Measurements from ENCODE around the gene C6orf141. TPM values are rescaled to one million over a fixed set of nuclear protein-coding genes. Genes with fewer than 3 reads are reported as not detected.

The C6orf141 gene
- total RNA-seq, 2 donors from 2014 or later, result 0.35 TPM; not detected in 1

DNA sequence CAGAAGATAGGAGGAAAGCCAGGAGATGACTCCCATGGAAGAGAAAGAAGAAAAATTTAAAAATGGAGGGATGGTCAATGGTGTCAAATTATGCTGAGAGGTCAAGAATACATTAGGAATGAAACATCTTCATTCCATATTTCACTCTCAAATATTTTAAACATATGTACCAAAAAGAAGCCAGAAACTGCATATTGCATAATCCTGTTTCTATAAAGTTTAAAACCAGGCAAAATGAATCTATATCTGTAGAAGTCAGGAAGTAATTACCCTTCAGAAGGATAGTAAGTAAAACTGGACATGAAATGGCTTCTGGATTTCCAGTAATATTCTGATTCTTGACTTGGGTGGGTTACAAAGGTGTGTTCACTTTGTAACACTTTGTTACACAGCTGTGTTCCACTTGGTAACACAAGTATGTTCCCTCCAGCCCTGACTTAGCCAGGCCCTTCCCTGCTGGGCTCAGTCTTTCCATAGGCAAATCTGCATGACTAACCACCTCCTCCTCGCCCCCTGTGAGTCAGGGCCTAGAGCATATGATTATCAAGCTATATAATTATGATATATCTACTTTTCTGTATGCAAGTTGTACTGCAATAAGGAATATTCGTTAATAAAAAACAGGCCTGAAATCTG is 20.2 kb upstream of the C6orf141 start:
- DNase-seq (ENCODE audit: low spot score in 2 of 2) (no peak), ATAC-seq (no peak)
- no peaks in the 10 kb centered on the region for H3K9me3 Mint-ChIP-seq
- H3K27ac Mint-ChIP-seq, result no peak overlapping the region
- no peaks in the 10 kb centered on the region for H3K36me3 Mint-ChIP-seq

DNA sequence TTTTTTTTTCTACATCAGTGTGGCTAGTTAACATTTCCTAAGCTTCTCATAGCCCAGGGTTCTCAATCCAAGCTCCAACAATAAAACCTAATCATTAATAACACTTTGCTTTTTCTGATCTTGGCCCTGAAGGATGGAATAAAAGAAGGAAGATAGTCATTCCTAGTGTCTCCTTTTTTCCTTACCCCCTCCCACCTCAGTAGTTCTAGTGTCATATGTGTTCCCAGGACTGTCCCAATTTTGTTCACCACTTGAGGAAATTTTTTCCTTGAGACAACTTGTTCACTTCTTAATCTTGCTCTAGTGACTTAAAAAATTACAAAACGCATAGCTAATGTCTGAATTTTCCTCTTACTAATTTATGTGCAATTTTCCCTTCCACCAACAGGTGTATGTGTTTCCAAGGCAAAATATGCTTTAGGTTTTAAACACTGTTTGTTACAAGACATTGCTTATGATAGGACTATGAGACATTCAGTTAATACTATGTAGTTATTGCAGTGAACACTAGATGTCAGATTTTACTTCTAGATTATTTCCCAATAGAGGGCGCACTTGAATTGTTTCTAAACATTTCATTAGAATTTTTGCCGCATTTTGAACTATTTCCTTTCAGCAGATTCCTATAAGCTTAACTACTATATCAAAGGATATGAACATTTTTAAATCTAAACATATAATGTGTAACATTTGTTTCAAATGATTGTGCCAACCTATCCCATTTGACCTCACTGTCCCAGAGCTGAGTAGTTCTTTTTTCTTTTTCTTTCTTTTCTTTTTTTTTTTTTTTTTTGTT is 18.5 kb upstream of the C6orf141 start:
- no peak for DNase-seq (ENCODE audit: low spot score in 2 of 2)
- Mint-ChIP-seq H3K36me3 (no peaks in the 10 kb centered on the region), H3K27ac (no peak overlapping the region), H3K9me3 (no peaks in the 10 kb centered on the region)
- peak in 1 of 2 donors; percentile 84 for ATAC-seq

- Mint-ChIP-seq H3K36me3 (no peaks in the 10 kb centered on the region), H3K9me3 (no peaks in the 10 kb centered on the region)
- DNase-seq (ENCODE audit: low spot score in 2 of 2), result no peak
Observed at GRCh38 chr6:49535795-49536194, 14.7 kb upstream of the C6orf141 start.

DNA sequence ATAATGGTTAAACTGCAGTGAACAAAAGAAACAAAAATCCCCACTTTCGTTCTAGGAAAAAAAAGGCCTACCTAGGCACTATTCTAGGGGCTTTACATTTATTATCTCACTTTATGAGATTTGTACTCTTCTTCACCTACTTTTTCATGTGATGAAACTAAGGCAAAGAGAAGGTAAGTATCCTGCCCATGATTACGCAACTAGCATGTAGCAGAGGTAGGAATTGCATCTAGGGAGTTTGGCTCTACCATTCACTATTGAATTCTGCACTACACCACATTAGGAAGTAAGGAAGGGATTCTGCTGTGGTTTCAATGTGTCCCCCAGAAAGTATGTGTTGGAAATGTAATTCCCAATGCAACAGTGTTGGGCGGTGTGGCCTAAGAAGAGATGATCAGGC is 11.4 kb upstream of the C6orf141 start:
- Mint-ChIP-seq H3K36me3 (no peaks in the 10 kb centered on the region), H3K27ac (no peak overlapping the region), H3K9me3 (no peaks in the 10 kb centered on the region)
- ATAC-seq (no peak), DNase-seq (ENCODE audit: low spot score in 2 of 2) (no peak)

More at GRCh38 chr6:49535795-49536194, 14.7 kb upstream of the C6orf141 start:
- H3K27ac Mint-ChIP-seq, result no peak overlapping the region
- ATAC-seq, result no peak

DNA sequence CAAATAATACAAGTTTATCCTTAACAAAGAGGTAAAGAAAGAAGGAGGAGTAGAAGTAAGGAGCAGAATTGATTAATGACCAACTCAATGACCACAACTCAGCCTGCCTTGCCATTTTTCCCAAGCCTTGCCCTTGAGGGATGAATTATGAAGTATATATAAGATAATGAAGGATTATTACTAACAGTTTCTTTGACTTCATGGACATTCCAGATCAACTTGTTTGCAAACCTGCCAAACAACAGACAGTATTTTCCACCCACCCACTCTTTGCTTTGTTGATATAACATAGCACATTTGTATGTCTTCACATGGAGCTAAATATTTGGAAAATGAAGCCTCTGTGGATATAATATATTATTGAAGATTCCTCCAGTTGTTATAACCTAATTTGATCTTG is 9.9 kb upstream of the C6orf141 start:
- no peak for ATAC-seq

GRCh38 chr6:49541210-49541724 is 9.2 kb upstream of the C6orf141 start:
- DNase-seq (ENCODE audit: low spot score in 2 of 2) (no peak), ATAC-seq (no peak)
- H3K27ac Mint-ChIP-seq, result no peak overlapping the region
- no peaks in the 10 kb centered on the region for H3K36me3 Mint-ChIP-seq
- no peaks in the 10 kb centered on the region for H3K9me3 Mint-ChIP-seq

More for the DNA sequence above, 9.9 kb upstream of the C6orf141 start:
- Mint-ChIP-seq H3K36me3 (no peaks in the 10 kb centered on the region), H3K9me3 (no peaks in the 10 kb centered on the region), H3K27ac (no peak overlapping the region)
- no peak for DNase-seq (ENCODE audit: low spot score in 2 of 2)

- Mint-ChIP-seq H3K36me3 (no peaks in the 10 kb centered on the region), H3K27ac (no peak overlapping the region), H3K9me3 (no peaks in the 10 kb centered on the region)
- DNase-seq (ENCODE audit: low spot score in 2 of 2), result no peak
- no peak for ATAC-seq
Observed at GRCh38 chr6:49541936-49542335, 8.5 kb upstream of the C6orf141 start.

DNA sequence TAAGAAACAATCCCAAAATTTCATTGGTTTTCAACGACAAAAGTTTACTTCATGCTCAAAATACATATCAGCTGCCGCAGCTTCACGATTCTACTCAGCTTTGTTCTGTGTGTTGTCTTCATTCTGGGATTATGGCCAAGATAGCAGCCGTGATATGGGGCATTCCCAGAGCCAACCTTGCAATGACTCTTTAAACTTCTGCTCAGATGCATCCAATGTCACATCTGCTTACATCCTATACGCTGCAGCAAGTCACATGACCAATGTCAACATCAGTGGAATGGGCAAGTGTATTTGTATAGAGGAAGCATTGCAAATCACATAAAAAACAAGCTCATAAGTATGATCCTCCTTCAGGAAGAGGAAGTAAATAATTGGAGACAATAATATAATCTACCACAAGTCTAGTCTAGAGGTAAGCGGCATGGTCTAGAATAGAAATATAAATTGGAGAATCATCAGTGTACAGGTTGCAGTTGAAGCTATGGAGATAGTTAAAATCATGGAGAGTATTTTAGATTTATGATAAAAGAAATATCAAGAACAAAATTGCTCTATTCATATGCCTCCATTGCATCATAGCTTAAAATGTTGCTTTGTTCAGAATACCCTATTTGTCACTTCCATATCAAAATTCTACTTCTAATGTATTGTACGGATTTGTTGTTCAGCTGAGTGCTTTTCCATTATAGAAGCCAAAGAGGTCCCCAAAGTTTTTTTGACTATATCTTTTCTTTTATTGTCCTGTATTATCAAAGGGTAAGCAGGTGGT is 7.2 kb upstream of the C6orf141 start:
- H3K27ac Mint-ChIP-seq, result no peak overlapping the region

DNA sequence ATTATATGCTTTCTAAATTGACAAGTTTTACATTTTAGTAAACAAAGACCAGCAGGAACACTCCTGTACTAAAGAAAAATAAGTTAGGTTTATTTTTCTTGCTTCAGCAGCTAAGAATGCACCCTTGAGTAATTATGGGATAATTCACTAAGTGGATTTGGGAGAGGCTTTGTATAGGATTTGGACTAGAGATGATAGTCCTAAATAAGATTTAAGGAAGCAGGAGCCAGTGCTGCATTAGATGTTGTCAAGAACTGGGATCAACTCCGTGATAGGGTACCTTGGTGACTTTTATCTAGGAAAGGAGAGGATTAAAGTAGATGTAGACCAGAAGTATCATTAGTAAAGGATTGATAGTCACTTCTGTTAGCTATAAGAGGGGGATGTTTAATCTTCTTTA is 4.1 kb upstream of the C6orf141 start:
- ATAC-seq (no peak), DNase-seq (ENCODE audit: low spot score in 2 of 2) (no peak)
- Mint-ChIP-seq H3K27ac (no peak overlapping the region), H3K9me3 (no peaks in the 10 kb centered on the region), H3K36me3 (no peaks in the 10 kb centered on the region)

More for the DNA sequence above, 7.2 kb upstream of the C6orf141 start:
- no peak for DNase-seq (ENCODE audit: low spot score in 2 of 2)
- Mint-ChIP-seq H3K36me3 (no peaks in the 10 kb centered on the region), H3K9me3 (no peaks in the 10 kb centered on the region)
- ATAC-seq, result no peak

GRCh38 chr6:49548613-49549304 is 1.7 kb upstream of the C6orf141 start:
- no peaks in the 10 kb centered on the region for H3K36me3 Mint-ChIP-seq
- H3K27ac Mint-ChIP-seq, result no peak overlapping the region
- no peaks in the 10 kb centered on the region for H3K9me3 Mint-ChIP-seq
- ATAC-seq (no peak), DNase-seq (ENCODE audit: low spot score in 2 of 2) (no peak)

DNA sequence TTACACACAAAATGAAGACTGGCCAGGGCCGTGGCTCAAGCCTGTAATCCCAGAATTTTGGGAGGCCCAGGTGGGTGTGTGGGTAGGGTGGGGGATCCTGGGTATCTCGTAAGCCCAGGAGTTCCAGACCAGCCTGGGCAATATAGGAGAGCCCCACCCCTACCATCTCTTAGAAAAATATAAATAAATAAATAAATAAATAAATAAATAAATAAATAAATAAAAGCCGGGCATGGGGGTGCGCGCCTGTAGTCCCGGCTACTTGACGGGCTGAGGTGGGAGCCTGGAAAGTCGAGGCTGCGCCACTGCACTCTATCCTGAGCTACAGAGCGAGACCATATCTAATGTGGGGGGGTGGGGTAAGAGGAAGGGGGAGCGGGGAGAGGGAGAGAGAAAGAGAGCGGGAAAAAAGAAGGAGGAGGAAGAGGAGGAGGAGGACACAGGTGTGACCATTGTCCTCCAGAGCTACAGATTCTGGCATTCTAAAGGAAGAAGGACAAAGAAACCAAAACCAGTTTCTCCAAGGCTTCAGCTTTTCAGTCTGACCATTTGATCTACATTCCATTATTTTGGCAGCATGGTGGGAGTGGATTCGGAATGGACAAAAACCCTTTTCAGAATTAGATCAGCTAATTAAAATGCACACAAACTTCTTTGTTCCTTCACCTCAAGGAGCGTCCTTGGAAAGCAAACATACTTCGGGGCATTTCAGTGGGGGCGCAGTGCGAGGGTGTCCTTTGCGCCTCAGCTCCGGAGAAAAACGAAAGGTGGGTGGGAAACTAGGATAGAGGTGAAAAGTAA is 577 bp upstream of the C6orf141 start:
- DNase-seq (ENCODE audit: low spot score in 2 of 2) (no peak), ATAC-seq (no peak)
- no peaks in the 10 kb centered on the region for H3K9me3 Mint-ChIP-seq
- no peak overlapping the region for H3K27ac Mint-ChIP-seq
- H3K36me3 Mint-ChIP-seq, result no peaks in the 10 kb centered on the region

DNA sequence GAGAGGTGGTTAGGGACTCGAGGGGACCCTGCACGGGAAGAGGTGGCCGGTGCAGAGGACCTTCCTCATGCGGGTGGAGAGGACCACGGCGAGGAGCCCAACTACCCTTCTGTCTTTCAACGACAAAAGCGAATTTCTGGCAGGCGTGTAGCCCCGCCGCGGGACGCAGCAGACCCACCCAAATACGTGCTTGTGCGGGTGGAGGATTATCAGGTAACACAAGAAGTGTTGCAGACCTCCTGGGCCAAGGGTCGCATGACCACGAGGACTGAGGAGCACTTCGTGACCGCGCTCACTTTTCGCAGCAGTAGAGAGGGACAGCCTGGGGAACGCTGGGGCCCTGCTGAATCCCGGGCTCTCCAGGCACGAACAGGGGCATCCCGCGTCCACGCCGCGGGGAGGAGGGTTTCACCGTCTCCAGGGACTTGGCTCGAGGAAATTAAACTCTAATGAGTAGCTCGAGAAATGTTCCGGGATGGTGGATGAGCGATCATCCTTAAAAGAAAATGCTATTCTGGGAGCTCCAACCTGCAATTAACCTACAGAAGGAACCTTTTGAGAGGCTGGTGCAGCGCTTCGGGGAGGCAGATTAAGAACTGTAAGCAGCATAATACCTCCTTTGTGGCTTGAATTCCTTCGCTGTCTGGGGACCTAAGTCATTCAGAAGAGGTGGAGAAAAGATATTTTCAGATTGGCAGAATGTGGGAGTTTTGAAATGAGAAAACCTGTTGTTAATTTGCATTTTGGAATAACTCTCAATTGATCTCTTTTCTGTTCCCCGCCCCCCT is 804 bp downstream of the C6orf141 start:
- Mint-ChIP-seq H3K36me3 (no peaks in the 10 kb centered on the region), H3K27ac (no peak overlapping the region), H3K9me3 (no peaks in the 10 kb centered on the region)
- peak; percentile 19 to 54 for DNase-seq (ENCODE audit: low spot score in 2 of 2)
- ATAC-seq, result peak; percentile 33 to 69

DNA sequence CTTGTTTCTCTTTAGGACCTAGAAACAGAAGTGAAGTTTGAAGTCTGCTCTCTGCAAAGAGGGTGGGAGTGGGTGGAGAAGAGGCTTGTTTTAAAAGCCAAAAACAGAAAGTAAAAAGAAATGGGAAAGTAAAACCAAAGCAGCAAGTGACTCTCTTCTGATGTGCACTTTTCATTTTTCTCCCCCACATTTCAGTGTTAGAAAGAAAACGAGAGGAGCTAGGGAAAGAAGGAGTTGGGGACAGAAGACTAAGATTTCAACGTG is 1.3 kb downstream of the C6orf141 start:
- H3K9me3 Mint-ChIP-seq, result no peaks in the 10 kb centered on the region
- no peak overlapping the region for H3K27ac Mint-ChIP-seq
- DNase-seq (ENCODE audit: low spot score in 2 of 2) (no peak), ATAC-seq (peak in 1 of 2 donors; percentile 71)
- H3K36me3 Mint-ChIP-seq, result no peaks in the 10 kb centered on the region

- H3K27ac Mint-ChIP-seq, result no peak overlapping the region
- ATAC-seq (no peak), DNase-seq (ENCODE audit: low spot score in 2 of 2) (no peak)
Observed at GRCh38 chr6:49552596-49552995, 2.1 kb downstream of the C6orf141 start.

DNA sequence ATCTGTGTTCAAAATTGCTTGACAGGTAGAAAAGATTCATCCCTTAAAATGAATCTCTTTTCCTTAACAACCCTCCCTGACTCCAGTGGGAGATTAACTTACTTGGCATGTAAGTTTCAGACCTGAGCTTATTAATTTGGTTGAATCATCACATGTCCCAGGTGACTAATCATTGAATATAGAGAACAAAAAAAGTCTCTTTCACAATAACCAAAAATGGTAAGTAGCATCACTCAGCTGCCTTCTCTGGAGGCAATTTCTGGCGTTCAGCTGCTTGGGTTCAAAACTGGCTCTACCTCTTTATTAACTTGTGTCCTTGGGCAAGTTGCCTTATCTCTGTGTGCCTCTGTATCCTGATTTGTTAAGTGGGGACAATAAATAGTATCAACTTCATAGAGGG is 2.9 kb downstream of the C6orf141 start:
- no peak for ATAC-seq
- DNase-seq (ENCODE audit: low spot score in 2 of 2), result no peak
- Mint-ChIP-seq H3K36me3 (no peaks in the 10 kb centered on the region), H3K27ac (no peak overlapping the region), H3K9me3 (no peaks in the 10 kb centered on the region)

More at GRCh38 chr6:49552596-49552995, 2.1 kb downstream of the C6orf141 start:
- Mint-ChIP-seq H3K9me3 (no peaks in the 10 kb centered on the region), H3K36me3 (no peaks in the 10 kb centered on the region)
